22Rv1 (cell line): ENCODE data around the gene HOXA4.
A peak's percentile ranks its signal among the peaks of the same experiment; 100 is the strongest.

Experiments
- H3K27ac ChIP-seq: fragments of 450-650 bp; 2 replicates; pipeline ENCODE4 v1.5.1; 2017
- CTCF ChIP-seq: fragments of 450-650 bp; IDR thresholded peaks from 2 replicates; pipeline ENCODE4 v1.5.1; 2017; ENCODE audit warnings: mild to moderate bottlenecking
- ZFX ChIP-seq: fragments of 450-650 bp; IDR thresholded peaks from 2 replicates; pipeline ENCODE4 v1.6.1; 2017; ENCODE audit warnings: antibody characterized with exemption, borderline replicate concordance

Gene HOXA4

GRCh38 chr7:27158436-27159265 lies 28.1 kb upstream of the HOXA4 start:
- H3K27ac ChIP-seq = no peak overlapping the region
- TF ChIP-seq CTCF = no peak
- no peak for TF ChIP-seq ZFX

GRCh38 chr7:27157702-27158431 lies 27.3 kb upstream of the HOXA4 start:
- H3K27ac ChIP-seq = no peak overlapping the region
- no peak for TF ChIP-seq CTCF
- TF ChIP-seq ZFX = no peak

- TF ChIP-seq CTCF (no peak), ZFX (no peak)
- H3K27ac ChIP-seq = no peak overlapping the region
These were observed 26.6 kb upstream of the HOXA4 start for GRCh38 chr7:27156916-27157701.

GRCh38 chr7:27156508-27156898 lies 25.9 kb upstream of the HOXA4 start, which contains the start of gene HOXA7:
TSS of gene HOXA7 (minus strand) at chr7:27156675. CDS start at chr7:27156545, 130 bp downstream.
- no peak for TF ChIP-seq ZFX
- no peak for TF ChIP-seq CTCF
- H3K27ac ChIP-seq = peak within 1 kb of the TSS; percentile 99

- TF ChIP-seq CTCF (peak; percentile 20; the same call in 1 of the 2 replicates), ZFX (no peak)
- H3K27ac ChIP-seq = peak overlapping the region; percentile 99
These were observed 25.4 kb upstream of the HOXA4 start for GRCh38 chr7:27155816-27156507.

GRCh38 chr7:27154901-27155815 lies 24.6 kb upstream of the HOXA4 start:
- H3K27ac ChIP-seq = peak overlapping the region; percentile 99
- TF ChIP-seq CTCF = no peak
